Stimulated activated CD4-positive, alpha-beta T cell treated with anti-CD3 and anti-CD28 coated beads, Interleukin-1b, Interleukin-23, amount 100 ng/mL, for 48 hours (primary cell): Measurements from ENCODE around the gene BCAR3.

Source experiments
- DNase-seq: peaks from one replicate; pipeline ENCODE4 v3.0.0-alpha.2; 2020

BCAR3 gene

DNA sequence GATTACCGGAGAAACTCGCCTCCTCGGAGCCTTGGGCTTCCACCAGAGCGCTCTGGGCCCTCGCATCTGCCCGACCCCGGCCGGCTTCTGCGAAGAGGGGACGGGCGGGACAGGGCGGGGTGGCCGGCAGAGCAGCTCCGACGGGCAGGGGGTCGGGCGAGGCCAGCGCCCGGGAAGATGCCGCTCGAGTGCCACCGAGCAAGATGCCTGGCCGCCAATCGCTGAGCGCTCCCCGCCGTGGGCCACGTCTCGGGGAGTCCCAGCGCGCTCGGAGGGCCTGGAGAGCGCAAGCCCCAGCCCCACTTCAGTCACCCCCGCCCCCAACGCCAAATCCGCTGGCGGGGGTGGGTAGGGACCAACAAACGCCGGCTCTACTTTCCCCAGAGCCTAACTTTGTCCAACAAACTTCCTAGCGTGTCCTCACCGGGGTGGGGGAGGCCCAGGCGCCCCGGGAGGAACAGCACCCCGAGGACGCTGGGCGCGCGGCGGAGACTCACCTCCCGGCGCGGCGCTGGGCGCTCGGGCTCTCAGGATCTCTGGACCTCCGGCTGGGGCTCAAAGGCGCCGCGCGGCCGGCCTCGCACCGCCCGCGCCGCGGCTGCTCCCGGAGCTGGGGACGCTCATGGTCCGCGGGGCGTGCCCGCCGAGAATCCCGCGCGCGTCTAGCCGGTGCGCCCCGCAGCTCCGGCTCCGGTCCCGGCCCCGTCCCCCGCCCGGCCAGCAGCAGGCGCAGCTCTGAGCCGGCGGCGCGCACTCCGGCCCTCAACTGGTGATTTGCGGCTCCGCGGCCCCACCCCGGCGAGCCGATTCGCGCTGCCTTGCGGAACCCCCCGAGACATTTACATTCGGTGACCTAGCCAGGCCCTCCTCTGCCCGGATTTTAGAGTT lies at the start of gene BCAR3:
Gene BCAR3, minus strand, starts transcription at position 737 of the 888 bp plus-strand sequence. CDS start 6,907 bp downstream, outside the sequence.
- DNase-seq = no peak

GRCh38 chr1:93730621-93731020 lies 49.0 kb upstream of the BCAR3 start:
- no peak for DNase-seq

DNA sequence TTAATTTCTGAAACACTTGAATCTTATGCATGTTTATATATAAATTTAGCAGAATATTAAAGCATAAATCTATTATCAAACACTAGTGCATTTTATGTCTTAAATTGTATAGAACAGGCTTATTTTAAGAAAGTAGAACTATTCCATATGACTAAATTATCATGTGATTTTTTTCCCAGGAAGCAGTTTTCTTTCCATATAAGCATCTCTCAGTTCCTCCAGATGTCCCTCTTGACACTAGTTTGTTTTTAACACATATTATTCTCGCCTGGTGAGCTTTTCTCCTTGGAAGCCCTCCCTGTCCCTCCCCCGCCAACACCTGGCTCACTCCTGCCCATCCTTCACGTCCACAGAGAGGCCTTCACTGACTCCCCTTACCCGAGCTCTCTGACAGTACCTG lies 48.3 kb upstream of the BCAR3 start:
- DNase-seq = no peak

DNA sequence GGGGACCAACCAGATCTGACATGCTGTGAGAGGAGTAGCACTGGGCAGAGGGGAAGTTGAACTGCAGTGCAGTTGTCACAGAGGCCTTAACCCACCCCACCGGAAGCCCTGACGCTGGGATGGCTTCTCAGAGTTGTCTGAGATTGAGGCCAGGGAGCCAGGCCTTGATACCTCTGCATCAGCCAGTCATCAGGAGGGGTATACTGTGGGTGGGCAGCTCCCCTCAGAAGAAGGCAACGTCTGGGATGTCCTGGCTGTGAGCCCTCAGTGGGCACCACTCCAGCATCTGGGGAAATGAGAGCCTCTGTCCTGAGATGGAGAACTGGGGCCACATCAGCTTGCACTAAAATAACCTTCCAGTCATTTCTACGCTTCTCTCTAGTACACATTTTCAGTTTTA lies 47.9 kb upstream of the BCAR3 start:
- DNase-seq = no peak

- DNase-seq = no peak
Observed at GRCh38 chr1:93728480-93729131, 47.0 kb upstream of the BCAR3 start.

DNA sequence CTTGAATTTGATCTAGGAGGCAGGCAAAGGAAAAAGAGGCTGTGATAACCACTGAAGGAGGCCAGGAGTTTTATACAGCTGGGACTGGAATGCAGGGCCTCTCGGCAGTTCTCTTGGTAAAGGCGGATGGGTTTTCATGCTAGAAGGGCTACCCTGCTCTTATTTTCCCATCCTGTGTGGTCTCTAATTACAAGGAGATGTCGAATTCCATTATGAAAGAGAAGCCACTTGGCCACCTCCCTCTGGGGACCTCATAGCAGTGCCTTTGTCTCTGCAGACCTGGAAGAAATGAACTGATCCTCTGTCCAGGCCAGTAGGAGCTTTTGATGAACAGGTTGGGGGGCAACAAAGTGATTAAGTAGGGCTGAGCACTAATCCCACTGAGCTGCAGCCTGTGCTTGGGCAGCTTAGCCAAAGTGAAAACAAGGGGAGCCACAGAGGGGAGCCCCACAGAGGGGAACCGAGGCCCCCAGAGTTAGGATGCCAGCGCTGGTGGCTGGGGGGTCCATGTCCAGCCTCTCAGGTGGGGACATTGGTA lies 42.2 kb upstream of the BCAR3 start:
- DNase-seq = no peak

- no peak for DNase-seq
Observed at GRCh38 chr1:93723110-93723509, 41.5 kb upstream of the BCAR3 start.

GRCh38 chr1:93722081-93723031 lies 40.7 kb upstream of the BCAR3 start:
- DNase-seq = no peak

DNA sequence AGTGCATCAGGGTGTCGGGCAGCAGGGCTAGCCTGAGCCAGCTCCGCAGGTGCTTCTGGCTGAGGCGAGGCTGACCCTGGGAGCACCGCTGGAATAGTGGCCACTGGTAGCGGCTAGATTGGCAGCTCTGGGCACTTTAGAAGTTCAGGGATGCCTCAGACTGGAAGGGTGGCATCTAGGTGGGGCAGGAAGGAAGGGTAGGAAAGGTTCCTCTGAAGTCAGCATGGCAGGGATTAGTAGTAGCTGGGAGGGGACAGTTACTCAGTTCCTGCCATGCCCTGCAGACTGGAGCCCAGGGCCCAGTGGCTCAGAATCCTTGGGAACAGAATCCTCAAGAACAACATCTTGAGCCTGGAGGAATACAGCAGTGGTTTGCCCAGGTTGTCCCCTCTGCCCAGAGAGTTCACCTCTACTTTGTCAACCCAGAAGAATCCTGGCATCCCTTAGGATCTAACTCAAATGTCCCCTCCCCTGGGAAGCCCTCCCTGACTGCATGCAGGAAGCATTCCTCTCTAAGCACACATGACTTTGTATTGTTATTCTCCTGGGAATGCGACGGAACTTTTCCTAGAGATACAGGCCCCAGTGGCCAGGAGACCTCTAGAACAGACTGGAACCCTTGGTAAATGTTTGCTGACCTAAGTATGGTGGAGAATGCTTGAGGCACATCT lies 39.5 kb upstream of the BCAR3 start:
- no peak for DNase-seq

DNA sequence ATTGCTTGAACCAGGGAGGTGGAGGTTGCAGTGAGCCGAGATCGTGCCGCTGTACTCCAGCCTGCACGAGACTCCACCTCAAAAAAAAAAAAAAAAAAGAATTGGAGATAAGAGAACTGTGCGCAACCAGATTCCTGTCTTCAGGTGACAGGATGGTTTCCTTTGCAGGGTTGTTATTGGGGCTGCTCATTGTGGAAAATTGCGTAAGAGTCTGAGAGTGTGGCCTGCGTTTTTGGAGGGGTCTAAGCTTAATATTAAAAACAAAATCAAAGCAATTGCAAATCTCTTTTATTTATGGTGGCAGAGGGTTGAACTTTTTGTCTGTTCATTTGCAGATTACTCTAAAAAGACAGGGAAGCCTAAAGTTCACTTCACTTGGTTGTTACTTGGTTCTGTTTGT lies 36.0 kb upstream of the BCAR3 start:
- DNase-seq = no peak

GRCh38 chr1:93716941-93717368 lies 35.3 kb upstream of the BCAR3 start:
- DNase-seq = peak; percentile 70

DNA sequence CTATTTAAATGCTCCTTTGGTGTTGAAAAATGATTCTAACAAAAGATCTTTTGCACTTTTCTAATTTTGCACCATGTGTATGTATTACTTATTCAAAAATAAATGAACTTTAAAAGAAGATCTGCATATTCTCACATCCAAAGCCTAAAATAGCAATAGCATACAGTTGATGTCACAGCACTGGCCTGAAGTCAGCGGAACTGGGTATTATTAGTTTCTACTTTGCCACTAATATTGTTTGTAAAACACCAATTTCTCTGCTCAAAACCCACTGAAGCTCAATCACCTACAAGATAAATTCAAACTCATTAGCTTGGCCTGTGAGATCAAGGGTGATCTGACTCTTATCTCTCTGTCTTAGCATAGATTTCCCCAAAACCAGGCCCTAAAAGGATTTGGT lies 34.5 kb upstream of the BCAR3 start:
- DNase-seq = no peak

- peak; percentile 53 for DNase-seq
Observed at GRCh38 chr1:93715529-93716126, 34.0 kb upstream of the BCAR3 start.

GRCh38 chr1:93714356-93714755 lies 32.7 kb upstream of the BCAR3 start:
- DNase-seq = no peak

DNA sequence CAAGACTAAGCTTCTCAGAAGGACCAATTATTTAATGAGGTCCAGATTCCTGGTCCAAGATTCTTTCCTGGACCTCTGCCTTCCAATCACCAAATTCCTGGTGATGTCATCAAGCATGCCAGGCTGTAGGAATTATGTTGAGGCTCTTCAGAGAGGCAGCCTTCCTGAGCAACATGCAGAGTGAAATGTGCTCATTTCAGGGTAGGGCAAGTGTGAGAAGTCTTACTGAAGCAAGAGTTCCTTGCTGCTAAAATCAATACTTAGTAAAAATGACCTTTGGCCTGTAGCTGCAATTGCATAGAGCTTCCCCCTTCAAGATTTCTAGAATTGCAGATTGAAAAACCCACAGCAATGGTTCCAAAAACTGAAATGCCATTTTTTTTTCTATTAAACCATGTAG lies 31.7 kb upstream of the BCAR3 start:
- DNase-seq = no peak

DNA sequence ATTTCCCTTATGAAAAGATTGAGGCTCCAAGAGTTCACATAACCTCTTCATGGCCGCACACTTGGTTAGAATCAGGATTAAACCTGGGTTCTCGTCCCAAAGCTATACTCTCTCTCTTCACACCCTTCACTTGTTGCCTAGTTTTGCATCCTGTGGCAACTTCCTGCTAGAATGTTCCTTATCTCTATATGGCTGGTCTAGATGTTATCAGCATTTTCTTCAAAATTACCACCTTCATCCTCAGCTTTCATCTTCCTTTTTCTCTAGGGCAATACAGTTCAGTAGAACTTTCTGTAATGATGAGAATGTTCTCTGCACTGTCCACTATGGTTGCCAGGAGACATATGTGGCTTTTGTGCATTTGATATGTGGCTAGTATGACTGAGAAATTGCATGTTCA lies 31.1 kb upstream of the BCAR3 start:
- no peak for DNase-seq

GRCh38 chr1:93710499-93711453 lies 29.1 kb upstream of the BCAR3 start:
- DNase-seq = no peak

GRCh38 chr1:93708734-93709481 lies 27.3 kb upstream of the BCAR3 start:
- DNase-seq = no peak

DNA sequence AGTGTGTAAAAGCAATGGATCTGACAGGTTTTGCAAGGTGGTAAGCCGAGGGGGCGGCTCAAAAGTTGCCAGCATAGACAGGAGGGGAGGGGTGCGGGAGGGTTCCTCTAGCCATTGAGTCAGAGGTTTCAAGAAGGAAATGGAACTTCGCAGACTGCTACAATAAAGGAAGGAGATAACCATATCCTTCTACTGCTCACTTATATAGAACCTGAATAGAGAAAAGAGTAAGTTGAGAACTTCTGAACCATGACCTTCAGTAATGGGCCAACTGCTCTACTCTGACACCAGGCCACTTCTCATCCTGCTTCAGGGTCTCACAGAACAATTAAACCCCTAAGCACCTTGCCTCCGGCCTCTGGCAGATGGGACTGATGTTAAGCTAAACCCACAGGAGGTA lies 26.3 kb upstream of the BCAR3 start:
- peak; percentile 61 for DNase-seq
